Colon (tissue), 2 donors: ENCODE measurements around the gene TBC1D25.

Experiments used
- FAIRE-seq: peaks from 2 replicates; lab custom pipeline; 2012; peaks lifted over from hg19 to GRCh38; lab: Jason Lieb, UNC
- donor health status: control.
- donor health status: control.

The TBC1D25 gene

DNA sequence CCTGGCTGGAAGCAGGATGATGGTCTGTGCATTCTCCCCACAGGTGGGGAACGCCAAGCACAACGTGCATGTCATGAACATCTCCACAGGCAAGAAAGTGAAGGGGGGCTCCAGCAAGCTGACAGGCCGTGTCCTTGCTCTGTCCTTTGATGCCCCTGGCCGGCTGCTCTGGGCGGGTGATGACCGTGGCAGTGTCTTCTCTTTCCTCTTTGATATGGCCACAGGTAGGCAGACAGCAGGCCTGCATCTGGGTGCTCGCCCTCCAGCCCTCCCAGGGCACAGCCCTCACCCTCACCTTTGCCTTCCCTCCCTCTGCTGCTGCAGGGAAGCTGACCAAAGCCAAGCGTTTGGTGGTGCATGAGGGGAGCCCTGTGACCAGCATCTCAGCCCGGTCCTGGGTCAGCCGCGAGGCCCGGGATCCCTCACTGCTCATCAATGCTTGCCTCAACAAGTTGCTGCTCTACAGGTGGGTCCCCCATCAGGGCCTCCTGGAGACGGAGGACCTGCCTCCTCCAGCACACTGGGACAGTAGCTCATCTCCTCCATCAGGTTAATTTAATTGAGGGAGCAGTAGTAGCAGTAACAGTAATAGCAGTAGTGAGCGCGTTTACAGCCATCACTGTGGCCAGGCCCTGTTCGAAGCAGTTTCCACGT, 62.4 kb downstream of the TBC1D25 start:
- no peak for FAIRE-seq

DNA sequence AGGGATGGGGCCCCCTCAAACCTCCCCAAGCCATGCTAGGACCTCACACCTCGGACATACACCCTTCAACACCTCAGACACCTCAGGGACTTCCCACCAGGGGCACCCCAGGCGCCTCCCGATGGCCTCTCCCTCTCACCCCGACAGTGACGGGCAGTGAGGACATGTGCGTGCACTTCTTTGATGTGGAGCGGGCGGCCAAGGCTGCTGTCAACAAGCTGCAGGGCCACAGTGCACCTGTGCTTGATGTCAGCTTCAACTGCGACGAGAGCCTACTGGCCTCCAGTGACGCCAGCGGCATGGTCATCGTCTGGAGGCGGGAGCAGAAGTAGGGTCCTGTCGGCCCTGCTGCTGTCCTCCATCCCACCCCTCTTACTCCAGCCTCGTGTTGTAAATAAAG, 65.2 kb downstream of the TBC1D25 start:
- no peak for FAIRE-seq

DNA sequence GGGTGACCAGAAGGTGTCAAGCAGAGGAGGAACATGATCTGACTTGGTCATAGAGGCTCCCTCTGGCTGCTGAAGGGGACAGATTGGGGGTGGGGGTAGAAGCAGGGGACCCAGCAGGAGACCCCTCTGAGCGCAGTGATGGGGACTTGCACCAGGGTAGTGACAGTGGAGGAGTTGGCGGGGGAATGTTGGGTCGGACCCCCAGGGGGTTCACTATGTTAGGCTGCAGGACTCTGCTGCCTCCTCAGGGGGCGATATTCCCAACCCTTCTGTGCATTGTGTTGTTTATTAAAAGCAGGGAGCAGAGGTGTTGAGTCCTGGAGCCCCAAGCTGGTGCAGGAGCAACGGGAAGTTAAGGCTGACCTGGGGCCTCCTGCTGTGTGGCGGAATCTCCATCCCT, 66.6 kb downstream of the TBC1D25 start:
- FAIRE-seq = no peak

DNA sequence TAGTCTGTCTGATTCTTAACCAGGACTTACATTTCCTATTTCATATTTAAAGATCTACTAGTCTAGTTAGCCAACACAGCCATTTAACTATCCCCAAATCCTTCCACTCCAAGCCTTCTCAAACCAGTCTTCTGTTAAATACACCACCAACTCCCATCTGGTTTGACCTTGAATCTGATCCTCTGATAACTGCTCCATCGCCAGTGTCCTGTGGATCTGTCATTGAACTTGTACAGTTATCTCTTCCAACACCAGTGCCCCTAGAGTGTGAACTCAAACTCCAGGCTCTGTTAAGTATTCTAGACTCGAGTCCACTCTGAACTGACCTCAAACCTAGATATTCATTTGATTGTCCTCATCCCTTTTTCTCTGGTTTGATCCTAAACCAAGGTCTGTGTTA, 72.2 kb downstream of the TBC1D25 start:
- no peak for FAIRE-seq
